Neural crest cell (in vitro differentiated cells): ENCODE data around the gene C16orf82. TPM values are rescaled to one million over a fixed set of nuclear protein-coding genes. Genes with fewer than 3 reads are reported as not detected.

Experiments
- DNase-seq: peaks from one replicate; pipeline ENCODE4 v3.0.0; 2021; ENCODE audit warnings: low read depth, mixed read lengths, low spot score
- H3K27ac Mint-ChIP-seq: one replicate; pipeline ENCODE4 v1.8.0; 2021; ENCODE audit warnings: mild to moderate bottlenecking, mixed read lengths; ENCODE audit not compliant: unreplicated experiment
- H3K27me3 Mint-ChIP-seq: 2 replicates; pipeline ENCODE4 v1.8.0; 2021; ENCODE audit warnings: low read depth, mild to moderate bottlenecking, mixed read lengths
- H3K36me3 Mint-ChIP-seq: 2 replicates; pipeline ENCODE4 v1.8.0; 2021; ENCODE audit warnings: low read depth, mild to moderate bottlenecking, mixed read lengths
- H3K4me1 Mint-ChIP-seq: 2 replicates; pipeline ENCODE4 v1.8.0; 2021; ENCODE audit warnings: mixed read lengths
- H3K4me3 Mint-ChIP-seq: one replicate; pipeline ENCODE4 v1.8.0; 2021; ENCODE audit warnings: mild to moderate bottlenecking, mixed read lengths
- H3K9me3 Mint-ChIP-seq: 2 replicates; pipeline ENCODE4 v1.8.0; 2021; ENCODE audit warnings: mixed read lengths
- CTCF ChIP-seq: fragments of 200-600 bp; sonication (generic); conservative IDR thresholded peaks from 2 replicates; pipeline ENCODE4 v1.5.0; 2021; ENCODE audit warnings: antibody characterized with exemption, mild to moderate bottlenecking
- total RNA-seq: library from RNA; stranded (reverse); gene quantifications from 2 replicates; pipeline ENCODE4 v1.2.1, GENCODE V29; 2021

C16orf82 gene
- total RNA-seq, 1 donor from 2014 or later: 1.4 TPM

DNA sequence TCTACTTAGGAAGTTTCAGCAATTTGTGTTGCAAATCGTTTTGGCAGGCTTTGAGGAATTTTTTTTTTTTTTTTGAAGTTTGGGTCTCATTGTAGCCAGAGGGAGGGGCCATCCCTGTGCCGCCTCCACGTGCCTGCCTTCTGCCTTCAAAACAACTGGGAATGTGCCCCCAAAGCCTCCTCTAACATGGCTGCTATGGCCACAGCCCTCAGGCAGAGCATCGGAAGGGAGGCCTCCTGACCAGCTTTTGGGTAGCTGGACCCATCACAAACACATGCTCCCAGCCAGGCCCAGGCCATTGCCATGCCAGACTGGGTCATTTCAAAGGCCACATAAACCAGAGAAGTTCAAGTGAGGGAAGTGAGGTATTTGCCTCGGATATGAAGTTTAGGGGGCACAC lies 21.5 kb downstream of the C16orf82 start:
- no peaks in the 10 kb centered on the region for H3K36me3 Mint-ChIP-seq

GRCh38 chr16:27096375-27096774 lies 29.6 kb downstream of the C16orf82 start:
- no peaks in the 10 kb centered on the region for H3K4me1 Mint-ChIP-seq
- no peak overlapping the region for H3K4me3 Mint-ChIP-seq
- H3K27me3 Mint-ChIP-seq: peaks cover under 1% of the 10 kb centered on the region
- no peak overlapping the region for H3K27ac Mint-ChIP-seq
- H3K36me3 Mint-ChIP-seq: peaks cover 4% of the 10 kb centered on the region
- peaks cover 5% of the 10 kb centered on the region for H3K9me3 Mint-ChIP-seq
- TF ChIP-seq CTCF: no peak
- no peak for DNase-seq

More for the DNA sequence above, 21.5 kb downstream of the C16orf82 start:
- Mint-ChIP-seq H3K9me3 (no peaks in the 10 kb centered on the region), H3K27me3 (peaks cover 9% of the 10 kb centered on the region), H3K27ac (no peak overlapping the region), H3K4me1 (peaks cover 17% of the 10 kb centered on the region), H3K4me3 (no peak overlapping the region)
- TF ChIP-seq CTCF: no peak
- no peak for DNase-seq

GRCh38 chr16:27097800-27098230 lies 31.1 kb downstream of the C16orf82 start:
- no peak for TF ChIP-seq CTCF
- no peaks in the 10 kb centered on the region for H3K4me1 Mint-ChIP-seq
- no peak overlapping the region for H3K4me3 Mint-ChIP-seq
- H3K9me3 Mint-ChIP-seq: peaks cover 5% of the 10 kb centered on the region
- no peaks in the 10 kb centered on the region for H3K27me3 Mint-ChIP-seq
- peaks cover 4% of the 10 kb centered on the region for H3K36me3 Mint-ChIP-seq
- H3K27ac Mint-ChIP-seq: no peak overlapping the region
- DNase-seq: no peak

- Mint-ChIP-seq H3K4me3 (no peak overlapping the region), H3K27ac (no peak overlapping the region), H3K36me3 (peaks cover 4% of the 10 kb centered on the region), H3K9me3 (peaks cover 5% of the 10 kb centered on the region), H3K4me1 (no peaks in the 10 kb centered on the region), H3K27me3 (no peaks in the 10 kb centered on the region)
- DNase-seq: no peak
- TF ChIP-seq CTCF: no peak
Observed at GRCh38 chr16:27098366-27099049, 31.8 kb downstream of the C16orf82 start.

DNA sequence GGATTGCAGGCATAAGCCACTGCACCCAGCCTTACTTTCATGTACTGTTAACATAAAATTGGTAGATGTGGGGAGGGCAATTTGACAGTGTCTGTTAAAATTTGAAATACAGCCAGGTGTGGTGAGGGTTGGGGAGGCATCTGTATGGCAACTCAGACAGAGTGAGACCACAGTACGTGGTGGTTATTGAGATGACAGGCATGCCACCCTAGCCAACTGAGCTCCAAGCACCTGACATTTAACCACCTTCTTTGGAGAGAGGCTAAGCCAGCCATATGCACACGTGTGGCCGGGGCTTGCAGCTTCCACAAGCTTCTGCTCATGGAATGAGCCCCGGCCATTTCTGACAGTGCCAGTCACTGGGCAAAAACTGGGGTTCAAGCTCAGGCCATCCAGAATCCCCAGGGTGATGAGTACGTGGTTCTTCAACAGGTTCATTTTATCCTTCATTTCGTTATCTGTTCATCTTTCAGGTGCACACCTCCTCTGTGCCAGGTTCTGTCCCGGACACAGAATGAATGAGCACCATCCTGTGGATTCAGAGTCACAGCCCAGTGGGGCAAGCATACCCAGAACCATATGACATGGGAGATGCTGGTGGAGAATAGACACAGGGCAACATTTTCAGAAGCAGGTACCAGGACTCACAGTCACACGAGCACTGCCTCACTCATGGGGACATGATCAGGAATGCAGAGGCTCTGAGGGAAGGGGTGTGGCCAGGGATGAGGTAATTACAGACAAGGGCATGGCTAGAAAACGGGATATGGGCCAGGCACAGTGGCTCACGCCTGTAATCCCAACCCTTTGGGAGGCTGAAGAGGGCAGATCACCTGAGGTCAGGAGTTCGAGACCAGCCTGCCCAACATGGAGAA lies 36.2 kb downstream of the C16orf82 start:
- Mint-ChIP-seq H3K9me3 (peaks cover 2% of the 10 kb centered on the region), H3K4me1 (no peaks in the 10 kb centered on the region), H3K27ac (no peak overlapping the region), H3K4me3 (no peak overlapping the region), H3K36me3 (no peaks in the 10 kb centered on the region), H3K27me3 (no peaks in the 10 kb centered on the region)
- DNase-seq: no peak
- TF ChIP-seq CTCF: no peak
